GM23338 (cell line): ENCODE measurements around the gene PPIF. TPM values are rescaled to one million over a fixed set of nuclear protein-coding genes. Genes with fewer than 3 reads are reported as not detected.

Source experiments
- ATAC-seq: fragments of 200-7000 bp; cut with Tn5 transposase; 3 replicates; pipeline ENCODE4 v1.9.1; 2020
- DNase-seq: peaks from one replicate; pipeline ENCODE4 v3.0.0-alpha.2; 2015; ENCODE audit warnings: low spot score
- H2AFZ ChIP-seq: fragments of 200-600 bp; sonication (generic); 2 replicates; pipeline ENCODE4 v1.8.0; 2016; ENCODE audit warnings: antibody characterized with exemption, mild to moderate bottlenecking, moderate library complexity
- H3F3A ChIP-seq: fragments of 200-600 bp; sonication (generic); replicated peaks from 2 replicates; pipeline ENCODE4 v1.8.0; 2017; ENCODE audit warnings: antibody characterized with exemption, mixed run types, low read depth
- H3K27ac ChIP-seq: fragments of 200-600 bp; sonication (generic); 2 replicates; pipeline ENCODE4 v1.6.1; 2016; ENCODE audit warnings: low read depth
- H3K27me3 ChIP-seq: fragments of 200-600 bp; sonication (generic); 2 replicates; pipeline ENCODE4 v1.8.0; 2016; ENCODE audit warnings: mild to moderate bottlenecking, mixed run types, moderate library complexity; ENCODE audit not compliant: insufficient read depth
- H3K36me3 ChIP-seq: fragments of 200-600 bp; sonication (generic); 2 replicates; pipeline ENCODE4 v1.8.0; 2016; ENCODE audit warnings: mild to moderate bottlenecking; ENCODE audit not compliant: insufficient read depth
- H3K4me1 ChIP-seq: fragments of 200-600 bp; sonication (generic); 2 replicates; pipeline ENCODE4 v1.8.0; 2016; ENCODE audit warnings: mild to moderate bottlenecking, moderate library complexity; ENCODE audit not compliant: insufficient read depth
- H3K4me2 ChIP-seq: fragments of 200-600 bp; sonication (generic); 2 replicates; pipeline ENCODE4 v1.7.1; 2017; ENCODE audit warnings: mixed run types
- H3K4me3 ChIP-seq: fragments of 200-600 bp; sonication (generic); 2 replicates; pipeline ENCODE4 v1.6.1; 2016; ENCODE audit warnings: mixed run types
- H3K79me2 ChIP-seq: fragments of 200-600 bp; sonication (generic); replicated peaks from 2 replicates; pipeline ENCODE4 v1.8.0; 2017; ENCODE audit warnings: mild to moderate bottlenecking; ENCODE audit not compliant: insufficient read depth
- H3K9me2 ChIP-seq: fragments of 200-600 bp; sonication (generic); 2 replicates; pipeline ENCODE4 v1.8.0; 2017; ENCODE audit not compliant: insufficient read depth
- H4K20me1 ChIP-seq: fragments of 200-600 bp; sonication (generic); replicated peaks from 2 replicates; pipeline ENCODE4 v1.8.0; 2017; ENCODE audit warnings: mild to moderate bottlenecking; ENCODE audit not compliant: insufficient read depth
- H3K27ac Mint-ChIP-seq: 2 replicates; pipeline ENCODE4 v1.8.0; 2020; ENCODE audit warnings: inconsistent platforms, mild to moderate bottlenecking, moderate library complexity, mixed read lengths
- H3K27me3 Mint-ChIP-seq: 3 replicates; pipeline ENCODE4 v1.8.0; 2022; ENCODE audit warnings: low read depth, mild to moderate bottlenecking, moderate library complexity, mixed read lengths, inconsistent platforms; ENCODE audit not compliant: insufficient read depth, poor library complexity
- H3K36me3 Mint-ChIP-seq: 3 replicates; pipeline ENCODE4 v1.8.0; 2021; ENCODE audit warnings: low read depth, mild to moderate bottlenecking, inconsistent platforms, moderate library complexity, mixed read lengths
- H3K4me1 Mint-ChIP-seq: 3 replicates; pipeline ENCODE4 v1.8.0; 2020; ENCODE audit warnings: mild to moderate bottlenecking, inconsistent platforms, mixed read lengths
- H3K4me3 Mint-ChIP-seq: 3 replicates; pipeline ENCODE4 v1.8.0; 2021; ENCODE audit warnings: moderate library complexity, mild to moderate bottlenecking, inconsistent platforms, mixed read lengths
- H3K9me3 Mint-ChIP-seq: 3 replicates; pipeline ENCODE4 v1.8.0; 2020; ENCODE audit warnings: moderate library complexity, mild to moderate bottlenecking, inconsistent platforms, mixed read lengths
- CREB1 ChIP-seq: fragments of 250-450 bp; sonication (Bioruptor Pico); IDR thresholded peaks from 2 replicates; pipeline ENCODE4 v1.5.0; 2020; ENCODE audit warnings: low read depth, mild to moderate bottlenecking, moderate library complexity
- CTCF ChIP-seq, 2 experiments: fragments of 200-600 bp in 1 of 2; sonication (generic) in 1 of 2; conservative IDR thresholded peaks; 2 replicates each; pipeline versions ENCODE4 v1.5.1 to v1.6.1; 2016 to 2017; ENCODE audit warnings: antibody characterized with exemption in 2 of 2, low read depth in 2 of 2, mild to moderate bottlenecking in 2 of 2, moderate library complexity in 1 of 2
- EZH2 ChIP-seq: fragments of 200-600 bp; sonication (generic); IDR thresholded peaks from one replicate; pipeline ENCODE4 v1.8.0; 2017; ENCODE audit warnings: antibody characterized with exemption, mild to moderate bottlenecking, low read depth; ENCODE audit not compliant: unreplicated experiment
- EZH2phosphoT487 ChIP-seq: fragments of 200-600 bp; sonication (generic); IDR thresholded peaks from one replicate; pipeline ENCODE4 v1.8.1; 2018; ENCODE audit warnings: antibody characterized with exemption; ENCODE audit not compliant: unreplicated experiment
- JUNB ChIP-seq: IDR thresholded peaks from one replicate; pipeline ENCODE4 v1.6.1; 2016; ENCODE audit warnings: antibody characterized with exemption; ENCODE audit not compliant: unreplicated experiment
- NANOG ChIP-seq: IDR thresholded peaks from 2 replicates; pipeline ENCODE4 v1.6.1; 2016; ENCODE audit warnings: antibody characterized with exemption, borderline replicate concordance
- POLR2AphosphoS5 ChIP-seq: IDR thresholded peaks from 2 replicates; pipeline ENCODE4 v1.6.1; 2016; ENCODE audit warnings: antibody characterized with exemption, low read depth
- REST ChIP-seq: IDR thresholded peaks from one replicate; pipeline ENCODE4 v1.6.1; 2018; ENCODE audit warnings: antibody characterized with exemption; ENCODE audit not compliant: unreplicated experiment
- STAT1 ChIP-seq: IDR thresholded peaks from one replicate; pipeline ENCODE4 v1.6.1; 2016; ENCODE audit warnings: antibody characterized with exemption; ENCODE audit not compliant: unreplicated experiment
- ZNF331 ChIP-seq: fragments of 250-450 bp; sonication (Bioruptor Pico); IDR thresholded peaks from 2 replicates; pipeline ENCODE4 v1.5.0; 2020; ENCODE audit warnings: low read depth, mild to moderate bottlenecking, moderate library complexity
- ZNF462 ChIP-seq: fragments of 250-450 bp; sonication (Bioruptor Pico); IDR thresholded peaks from 2 replicates; pipeline ENCODE4 v1.5.0; 2020; ENCODE audit warnings: mild to moderate bottlenecking, moderate library complexity
- polyA plus RNA-seq: library from polyadenylated mRNA; unstranded; fragments of >200 nt; fragmentation: Nextera tagmentation; extraction: Ambion mirVana; gene quantifications from 2 replicates; pipeline ENCODE4 v1.2.1, GENCODE V29; 2016
- total RNA-seq: library from RNA; depleted of rRNA; stranded (reverse); fragments of >200 nt; shearing (Covaris generic); gene quantifications from 2 replicates; pipeline ENCODE4 v1.2.3, GENCODE V29; 2014

The PPIF gene
- total and polyA plus RNA-seq, 2 experiments from 2014 or later = 32.1 to 43.6 TPM

- TF ChIP-seq CTCF (conservative IDR thresholded peaks at IDR 0.05; ENCODE audit: low read depth in 2 of 2) = no peak
- no peak for TF ChIP-seq EZH2phosphoT487
- no peak for TF ChIP-seq NANOG
- no peak for TF ChIP-seq REST
- no peak for TF ChIP-seq JUNB
Measured at GRCh38 chr10:79357180-79357579, 9.9 kb downstream of the PPIF start (continued).

- no peak for ATAC-seq
- no peaks in the 10 kb centered on the region for H3K4me1 Mint-ChIP-seq
- peaks cover 6% of the 10 kb centered on the region for H3K27me3 Mint-ChIP-seq
- Histone ChIP-seq H3K36me3 (no peaks in the 10 kb centered on the region), H4K20me1 (peaks cover 8% of the 10 kb centered on the region; the same call in 1 of the 2 replicates), H3K4me1 (no peaks in the 10 kb centered on the region), H3K79me2 (no peaks in the 10 kb centered on the region), H3K4me2 (no peak overlapping the region), H3F3A (no peaks in the 10 kb centered on the region), H2AFZ (no peak overlapping the region), H3K27ac (no peak overlapping the region), H3K27me3 (no peaks in the 10 kb centered on the region), H3K9me2 (no peaks in the 10 kb centered on the region), H3K4me3 (no peak overlapping the region)
- H3K27ac Mint-ChIP-seq = no peak overlapping the region
- peaks cover 34% of the 10 kb centered on the region for H3K36me3 Mint-ChIP-seq
- no peaks in the 10 kb centered on the region; the same call in 2 of the 3 replicates for H3K9me3 Mint-ChIP-seq
- H3K4me3 Mint-ChIP-seq = no peak overlapping the region
- DNase-seq = no peak
- TF ChIP-seq EZH2phosphoT487 (no peak), EZH2 (no peak), ZNF331 (no peak), ZNF462 (CRISPR knock-in tag) (no peak), CREB1 (CRISPR knock-in tag) (no peak), JUNB (no peak), CTCF (conservative IDR thresholded peaks at IDR 0.05; ENCODE audit: low read depth in 2 of 2) (no peak), STAT1 (no peak), POLR2AphosphoS5 (no peak), NANOG (no peak)
Measured at GRCh38 chr10:79358811-79359210, 11.5 kb downstream of the PPIF start.
